Suprapubic skin (tissue), 4 donors: ENCODE data around the gene GPR108. TPM values are rescaled to one million over a fixed set of nuclear protein-coding genes. Genes with fewer than 3 reads are reported as not detected.

Source experiments
- DNase-seq, 2 donors: peaks; one replicate each; pipeline ENCODE4 v3.0.0-alpha.2; 2019; ENCODE audit warnings: low spot score in 2 of 2
- H3K27ac ChIP-seq: fragments of 200-600 bp; sonication (generic); one replicate; pipeline ENCODE4 v1.5.1; 2019
- H3K27me3 ChIP-seq: fragments of 200-600 bp; sonication (generic); one replicate; pipeline ENCODE4 v1.5.1; 2019
- H3K36me3 ChIP-seq: fragments of 200-600 bp; sonication (generic); one replicate; pipeline ENCODE4 v1.5.1; 2019
- H3K4me1 ChIP-seq: fragments of 200-600 bp; sonication (generic); one replicate; pipeline ENCODE4 v1.5.1; 2019
- H3K4me3 ChIP-seq: fragments of 200-600 bp; sonication (generic); one replicate; pipeline ENCODE4 v1.5.1; 2019; ENCODE audit warnings: mild to moderate bottlenecking
- H3K9me3 ChIP-seq: fragments of 200-600 bp; sonication (generic); one replicate; pipeline ENCODE4 v1.5.1; 2019
- CTCF ChIP-seq, 2 donors: fragments of 200-600 bp in 1 of 2; fragments of 450-650 bp in 1 of 2; sonication (generic) in 1 of 2; IDR thresholded peaks; one replicate each; pipeline ENCODE4 v1.5.1; 2016 to 2019; ENCODE audit warnings: antibody characterized with exemption in 2 of 2, mild to moderate bottlenecking in 1 of 2, moderate library complexity in 1 of 2
- EP300 ChIP-seq: sonication (generic); formaldehyde crosslinking; IDR thresholded peaks from one replicate; pipeline ENCODE4 v1.6.1; 2017; ENCODE audit warnings: antibody characterized with exemption
- POLR2A ChIP-seq, 2 donors: fragments of 450-650 bp; IDR thresholded peaks; one replicate each; pipeline ENCODE4 v1.6.1; 2017; ENCODE audit warnings: antibody characterized with exemption in 2 of 2, mild to moderate bottlenecking in 2 of 2, moderate library complexity in 2 of 2
- POLR2AphosphoS5 ChIP-seq, 3 donors: sonication (generic); formaldehyde crosslinking; IDR thresholded peaks; one replicate each; pipeline ENCODE4 v1.6.1; 2017; ENCODE audit warnings: antibody characterized with exemption in 3 of 3
- WGBS: methylation state at CpG from one replicate; pipeline ENCODE4 v1.1.5; 2018; 5-methylcytosine and 5-hydroxymethylcytosine counted together
- total RNA-seq, 4 donors: library from RNA; depleted of rRNA; stranded (reverse); fragments of >200 nt; gene quantifications; one replicate each; pipeline ENCODE4 v1.1.0, GENCODE V29; 2016

Gene GPR108
- total RNA-seq, 4 donors from 2014 or later = 52.9 to 72.7 (median 60.7) TPM

- H3K36me3 ChIP-seq = peaks cover 36% of the 10 kb centered on the region
- WGBS = 85% methylated on average over 20 of the region's 20 CpGs
- H3K4me3 ChIP-seq = no peak overlapping the region
- no peak for DNase-seq
- peaks cover 22% of the 10 kb centered on the region for H3K4me1 ChIP-seq
- TF ChIP-seq EP300 (no peak), POLR2AphosphoS5 (IDR thresholded peaks at IDR 0.05) (no peak), POLR2A (IDR thresholded peaks at IDR 0.05) (no peak), CTCF (IDR thresholded peaks at IDR 0.05) (no peak)
- H3K27me3 ChIP-seq = no peaks in the 10 kb centered on the region
- no peaks in the 10 kb centered on the region for H3K9me3 ChIP-seq
- H3K27ac ChIP-seq = no peak overlapping the region
These were observed 3.2 kb downstream of the GPR108 start for GRCh38 chr19:6734096-6734696.

DNA sequence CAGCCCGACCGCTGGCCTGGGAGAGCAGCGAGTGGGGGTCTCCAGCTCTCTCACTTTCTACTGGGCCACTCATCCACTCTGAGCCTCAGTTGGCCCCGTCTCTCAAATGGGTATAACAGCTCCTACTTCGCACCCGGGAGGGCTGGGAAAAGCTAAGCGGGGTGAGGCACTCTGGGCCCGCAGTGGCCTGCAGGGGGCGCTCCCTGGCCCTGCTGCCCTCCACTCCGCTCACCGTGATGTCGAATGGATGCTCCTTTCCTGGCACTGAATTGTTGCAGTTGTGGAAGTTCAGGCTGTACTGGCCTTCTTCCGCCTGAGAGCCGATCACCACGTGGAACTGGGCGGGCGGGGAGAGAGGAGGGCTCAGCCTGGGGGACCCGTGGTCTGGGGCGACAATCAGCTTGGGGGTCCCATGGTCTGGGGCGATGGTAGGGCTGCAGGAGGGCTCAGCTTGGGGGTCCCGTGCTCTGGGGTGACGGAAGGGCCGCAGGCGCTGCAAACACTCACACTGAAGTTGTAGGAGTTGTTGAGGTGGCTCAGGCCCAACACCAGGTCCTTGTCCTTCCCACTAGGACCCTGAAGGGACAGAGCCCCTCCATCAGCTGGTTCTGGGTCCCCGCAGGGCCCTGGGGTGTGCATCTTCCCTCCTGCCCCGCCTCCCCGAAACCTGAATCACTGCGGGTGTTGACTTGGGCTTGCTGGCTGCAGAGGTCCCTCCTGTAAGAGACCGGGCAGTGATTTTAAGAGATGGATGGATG is 3.9 kb downstream of the GPR108 start:
- TF ChIP-seq POLR2AphosphoS5 (IDR thresholded peaks at IDR 0.05) (no peak), POLR2A (IDR thresholded peaks at IDR 0.05) (no peak), CTCF (IDR thresholded peaks at IDR 0.05) (peak in 1 of 2 donors; percentile 6)
- no peaks in the 10 kb centered on the region for H3K9me3 ChIP-seq
- H3K27ac ChIP-seq = no peak overlapping the region
- no peaks in the 10 kb centered on the region for H3K27me3 ChIP-seq
- H3K36me3 ChIP-seq = peaks cover 36% of the 10 kb centered on the region
- H3K4me1 ChIP-seq = peaks cover 16% of the 10 kb centered on the region
- peak in 1 of 2 donors; percentile 56 for DNase-seq
- WGBS = 90% methylated on average over 16 of the region's 29 CpGs
- H3K4me3 ChIP-seq = no peak overlapping the region

DNA sequence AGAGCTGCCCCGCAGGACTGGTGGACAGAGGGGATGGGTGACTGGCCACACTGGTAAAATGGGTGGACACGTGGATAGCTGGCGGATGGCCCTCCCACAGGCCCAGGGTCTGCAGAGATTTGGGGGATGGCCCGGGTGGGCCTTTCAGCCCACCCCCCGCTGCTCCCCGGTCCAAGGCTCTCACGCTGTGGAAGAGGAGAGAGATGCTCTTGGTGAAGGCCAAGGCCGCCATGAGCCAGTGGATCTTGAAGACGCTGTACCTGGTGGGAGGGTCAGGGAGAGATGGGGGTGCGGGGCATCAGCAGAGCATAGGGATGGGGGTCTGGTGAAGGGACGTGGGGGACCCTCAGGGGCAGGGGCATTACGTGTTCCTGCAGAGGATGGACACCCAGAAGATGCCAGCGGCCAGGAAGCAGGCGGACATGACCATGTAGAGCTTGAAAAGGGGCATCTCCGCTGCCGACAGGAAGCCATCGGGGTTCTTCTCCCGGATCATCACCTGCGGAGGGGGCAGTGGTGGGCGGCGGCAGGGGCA is 4.5 kb downstream of the GPR108 start:
- H3K27ac ChIP-seq = no peak overlapping the region
- peak in 1 of 2 donors; percentile 55 for DNase-seq
- peaks cover 9% of the 10 kb centered on the region for H3K4me1 ChIP-seq
- H3K36me3 ChIP-seq = peaks cover 36% of the 10 kb centered on the region
- no peak for TF ChIP-seq CTCF (IDR thresholded peaks at IDR 0.05)
- no peak for TF ChIP-seq POLR2A (IDR thresholded peaks at IDR 0.05)
- TF ChIP-seq POLR2AphosphoS5 (IDR thresholded peaks at IDR 0.05) = no peak
- TF ChIP-seq EP300 = no peak
- H3K9me3 ChIP-seq = no peaks in the 10 kb centered on the region
- WGBS = 87% methylated on average over 20 of the region's 21 CpGs
- H3K27me3 ChIP-seq = no peaks in the 10 kb centered on the region
- H3K4me3 ChIP-seq = no peak overlapping the region

- DNase-seq = no peak
- H3K36me3 ChIP-seq = peaks cover 36% of the 10 kb centered on the region
- H3K27me3 ChIP-seq = no peaks in the 10 kb centered on the region
- no peaks in the 10 kb centered on the region for H3K9me3 ChIP-seq
- TF ChIP-seq POLR2A (IDR thresholded peaks at IDR 0.05) (no peak), EP300 (no peak), POLR2AphosphoS5 (IDR thresholded peaks at IDR 0.05) (no peak), CTCF (IDR thresholded peaks at IDR 0.05) (no peak)
- WGBS = 90% methylated on average over 11 of the region's 22 CpGs
- no peak overlapping the region for H3K4me3 ChIP-seq
- H3K27ac ChIP-seq = no peak overlapping the region
- peaks cover 8% of the 10 kb centered on the region for H3K4me1 ChIP-seq
These were observed 5.6 kb downstream of the GPR108 start for GRCh38 chr19:6731822-6732221.
